ENCODE data around the gene ELFN2. TPM values are rescaled to one million over a fixed set of nuclear protein-coding genes. Genes with fewer than 3 reads are reported as not detected.

The ELFN2 gene
- total RNA-seq, 4 donors from 2014 or later: 0.30 to 0.76 TPM; not detected in 2

DNA sequence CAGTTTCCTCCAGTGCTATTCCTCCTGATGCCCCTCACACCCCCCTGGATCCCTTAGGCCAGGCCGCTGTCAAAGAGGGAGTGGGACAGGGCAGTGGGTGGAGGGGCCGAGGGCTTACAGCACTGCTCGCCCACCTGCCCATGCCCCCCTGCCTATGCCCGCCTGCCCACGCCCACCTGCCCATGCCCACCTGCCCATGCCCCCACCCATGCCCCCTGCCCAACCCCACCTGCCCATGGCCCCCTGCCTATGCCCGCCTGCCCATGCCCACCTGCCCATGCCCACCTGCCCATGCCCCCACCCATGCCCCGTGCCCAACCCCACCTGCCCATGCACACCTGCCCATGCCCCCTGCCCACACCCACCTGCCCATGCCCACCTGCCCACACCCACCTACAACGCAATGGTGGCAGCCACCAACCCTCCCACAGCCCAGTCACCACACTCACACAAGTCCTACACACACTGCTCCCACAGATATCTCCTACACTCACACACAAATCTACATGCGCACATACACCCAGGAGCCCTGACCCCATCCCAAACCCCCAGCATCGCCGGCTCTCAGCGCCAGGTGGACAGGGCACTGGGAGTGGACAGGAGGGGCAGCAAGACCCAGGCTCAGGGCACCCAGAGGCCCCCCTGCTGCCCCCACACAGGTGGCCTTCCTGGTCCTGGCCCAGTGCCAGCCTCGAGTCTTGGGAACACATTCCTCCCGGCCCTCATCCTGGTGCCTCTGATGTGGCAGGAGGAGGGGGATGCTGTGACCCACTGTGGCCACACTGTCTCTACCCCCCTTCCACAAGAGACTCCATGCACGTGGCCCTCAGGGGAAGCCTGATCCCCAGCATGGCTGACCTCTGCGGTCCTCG lies 83.2 kb downstream of the ELFN2 start:
- H3K36me3 ChIP-seq: no peaks in the 10 kb centered on the region
- no peak overlapping the region for H3K27ac ChIP-seq
- peaks cover 0 to 10% of the 10 kb centered on the region in 2 donors for H3K4me1 ChIP-seq
- DNase-seq: no peak
- H3K9me3 ChIP-seq: no peaks in the 10 kb centered on the region
- intact Hi-C loops (cut with DNase I; ENCODE audit: low total_unique reads): no loop called here
- no peaks in the 10 kb centered on the region for H3K27me3 ChIP-seq
- no peak overlapping the region for H3K4me3 ChIP-seq
- TF ChIP-seq POLR2A (IDR thresholded peaks at IDR 0.05): no peak
- no peak for TF ChIP-seq CTCF (IDR thresholded peaks at IDR 0.05)

- intact Hi-C loops (cut with DNase I; ENCODE audit: low total_unique reads): no loop called here
- Histone ChIP-seq H3K4me1 (peaks cover 0 to 10% of the 10 kb centered on the region in 2 donors), H3K9me3 (no peaks in the 10 kb centered on the region), H3K27ac (no peak overlapping the region), H3K36me3 (no peaks in the 10 kb centered on the region), H3K27me3 (no peaks in the 10 kb centered on the region), H3K4me3 (no peak overlapping the region)
- DNase-seq: no peak
- TF ChIP-seq CTCF (IDR thresholded peaks at IDR 0.05) (no peak), POLR2A (IDR thresholded peaks at IDR 0.05) (no peak)
These were observed 83.9 kb downstream of the ELFN2 start for GRCh38 chr22:37343348-37343747.

DNA sequence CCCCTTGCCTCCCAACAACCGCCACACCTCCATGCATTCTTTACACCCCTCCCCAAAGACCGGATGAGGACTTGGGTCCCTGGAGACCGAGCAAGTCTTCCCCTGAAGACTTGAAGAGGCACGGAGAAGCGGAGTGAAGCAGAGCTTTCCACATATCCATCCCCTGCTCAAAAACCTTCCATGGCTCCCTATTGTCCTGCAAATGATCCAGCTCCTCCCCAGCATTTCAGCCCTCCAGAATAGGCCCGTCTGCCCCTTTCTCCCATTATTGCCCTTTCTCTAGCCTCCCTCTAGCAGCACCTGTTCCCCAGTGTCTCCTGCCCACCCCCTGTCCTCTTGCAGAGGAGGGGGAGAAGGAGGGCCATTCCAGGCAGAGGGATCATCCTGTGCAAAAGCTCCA lies 85.2 kb downstream of the ELFN2 start:
- no peak for TF ChIP-seq POLR2A (IDR thresholded peaks at IDR 0.05)
- no peak for TF ChIP-seq CTCF (IDR thresholded peaks at IDR 0.05)
- no peak overlapping the region for H3K27ac ChIP-seq
- no peak for DNase-seq
- H3K36me3 ChIP-seq: no peaks in the 10 kb centered on the region
- no peak overlapping the region for H3K4me3 ChIP-seq
- intact Hi-C loops (cut with DNase I; ENCODE audit: low total_unique reads): no loop called here
- peaks cover 0 to 10% of the 10 kb centered on the region in 2 donors for H3K4me1 ChIP-seq
- H3K27me3 ChIP-seq: no peaks in the 10 kb centered on the region
- H3K9me3 ChIP-seq: no peaks in the 10 kb centered on the region

DNA sequence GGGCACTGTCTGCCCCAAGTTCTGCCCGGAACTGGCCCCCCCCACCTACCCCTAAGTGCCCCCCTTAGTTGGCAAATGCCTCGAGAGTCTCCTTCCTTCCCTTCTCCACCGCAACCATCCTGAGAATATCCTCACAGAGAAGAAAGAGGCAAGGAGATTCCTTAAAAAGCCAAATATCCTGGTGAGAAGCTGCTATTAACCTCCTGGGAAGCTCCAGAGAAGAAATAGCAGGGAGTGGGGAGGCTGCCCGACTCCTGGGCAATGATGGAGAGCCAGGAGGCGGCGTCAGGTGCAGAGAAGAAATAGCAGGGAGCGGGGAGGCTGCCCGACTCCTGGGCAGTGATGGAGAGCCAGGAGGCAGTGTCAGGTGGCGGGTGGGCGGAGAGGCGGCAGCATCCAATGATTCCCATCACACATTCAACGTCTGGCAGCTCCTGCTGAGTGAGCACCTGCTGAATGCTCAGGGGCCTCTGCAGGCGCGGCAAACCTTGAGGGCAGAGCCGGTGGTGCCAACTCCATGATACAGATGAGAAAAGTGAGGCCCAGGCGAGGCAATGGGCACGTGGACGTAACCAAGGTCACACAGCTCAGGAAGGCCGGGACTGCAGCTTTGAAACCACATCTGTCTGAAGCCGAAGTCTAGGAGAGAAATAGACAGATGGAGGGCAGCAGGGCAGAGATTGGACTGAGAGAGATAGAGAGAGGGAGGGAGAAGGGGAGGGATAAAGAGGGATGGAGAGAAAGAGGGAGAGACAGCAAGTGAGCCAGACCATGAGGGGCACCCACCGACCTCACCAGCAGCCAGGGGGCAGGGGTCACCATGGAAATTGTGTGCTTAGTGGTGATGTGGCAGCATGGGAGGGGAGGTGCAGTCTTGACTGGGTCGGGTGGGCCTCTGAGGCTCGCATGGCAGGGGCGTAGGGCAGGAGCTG lies 86.7 kb downstream of the ELFN2 start:
- Histone ChIP-seq H3K9me3 (no peaks in the 10 kb centered on the region), H3K4me1 (peaks cover 0 to 1% of the 10 kb centered on the region in 2 donors), H3K4me3 (no peak overlapping the region), H3K27me3 (no peaks in the 10 kb centered on the region), H3K36me3 (no peaks in the 10 kb centered on the region), H3K27ac (no peak overlapping the region)
- no peak for TF ChIP-seq CTCF (IDR thresholded peaks at IDR 0.05)
- TF ChIP-seq POLR2A (IDR thresholded peaks at IDR 0.05): no peak
- no peak for DNase-seq
- intact Hi-C loops (cut with DNase I; ENCODE audit: low total_unique reads): no loop called here
